NCI-H2171 (cell line): ENCODE results near the gene GAGE13.
"Not testable (repeated sequence)": the region's sequence is repeated elsewhere in the genome, so short reads cannot be mapped to it uniquely, and the experiment has no call there.

Experiments
- DNase-seq: peaks from one replicate; lab custom pipeline; 2025; lab: John Stamatoyannopoulos, UW

Gene GAGE13

DNA sequence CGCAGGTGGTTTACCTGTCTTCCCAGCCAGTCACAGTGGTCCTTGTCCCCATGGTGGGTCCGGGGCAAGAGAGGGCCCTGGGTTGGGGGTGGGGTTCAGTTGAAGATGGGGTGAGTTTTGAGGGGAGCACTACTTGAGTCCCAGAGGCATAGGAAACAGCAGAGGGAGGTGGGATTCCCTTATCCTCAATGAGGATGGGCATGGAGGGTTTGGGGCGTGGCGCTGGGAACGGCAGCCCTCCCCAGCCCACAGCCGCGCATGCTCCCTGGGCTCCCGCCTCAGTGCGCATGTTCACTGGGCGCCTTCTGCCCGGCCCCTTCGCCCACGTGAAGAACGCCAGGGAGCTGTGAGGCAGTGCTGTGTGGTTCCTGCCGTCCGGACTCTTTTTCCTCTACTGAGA lies at the start of gene GAGE13:
Gene GAGE13, plus strand, starts transcription at position 301 of the 400 bp plus-strand sequence. CDS start 1,156 bp downstream, outside the sequence.
- not testable (repeated sequence) for DNase-seq

DNA sequence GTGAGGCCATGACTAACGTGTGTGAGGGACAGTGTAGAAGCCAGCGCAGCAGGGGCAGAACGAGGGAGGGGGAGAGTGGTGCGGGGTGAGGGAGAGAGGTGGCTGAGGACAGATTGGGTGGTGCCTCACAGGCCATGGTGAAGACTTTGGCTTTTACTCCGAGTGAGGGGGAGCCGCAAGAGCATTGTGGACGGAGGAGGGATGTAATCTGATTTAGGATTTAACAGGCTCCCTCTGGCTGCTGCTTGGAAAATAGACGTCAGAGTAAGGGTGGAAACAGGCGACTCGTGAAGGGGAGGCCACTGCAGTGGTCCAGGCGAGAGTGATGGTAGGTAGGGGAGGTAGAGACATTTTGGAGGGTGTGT lies 48.8 kb upstream of the GAGE13 start:
- DNase-seq: no peak

DNA sequence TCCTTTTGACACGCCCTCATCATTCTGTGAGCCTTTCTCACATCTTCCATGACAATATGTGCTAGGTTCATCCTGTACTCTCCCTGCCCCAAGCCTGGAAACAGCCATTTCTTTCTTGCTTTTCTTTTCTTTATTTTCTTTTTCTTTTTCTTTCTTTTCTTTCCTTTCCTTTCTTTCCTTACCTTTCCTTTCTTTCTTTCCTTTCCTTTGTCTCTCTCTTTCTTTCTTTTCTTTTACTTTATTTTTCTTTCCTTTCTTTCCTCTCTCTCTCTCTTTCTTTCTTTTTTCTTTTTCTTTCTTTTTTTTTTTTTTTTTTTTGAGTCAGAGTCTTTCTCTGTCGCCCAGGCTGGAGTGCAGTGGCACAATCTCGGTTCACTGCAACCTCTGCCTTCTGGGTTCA lies 47.2 kb upstream of the GAGE13 start:
- DNase-seq: no peak

GRCh38 chrX:49286136-49286535 lies 45.2 kb upstream of the GAGE13 start:
- no peak for DNase-seq

DNA sequence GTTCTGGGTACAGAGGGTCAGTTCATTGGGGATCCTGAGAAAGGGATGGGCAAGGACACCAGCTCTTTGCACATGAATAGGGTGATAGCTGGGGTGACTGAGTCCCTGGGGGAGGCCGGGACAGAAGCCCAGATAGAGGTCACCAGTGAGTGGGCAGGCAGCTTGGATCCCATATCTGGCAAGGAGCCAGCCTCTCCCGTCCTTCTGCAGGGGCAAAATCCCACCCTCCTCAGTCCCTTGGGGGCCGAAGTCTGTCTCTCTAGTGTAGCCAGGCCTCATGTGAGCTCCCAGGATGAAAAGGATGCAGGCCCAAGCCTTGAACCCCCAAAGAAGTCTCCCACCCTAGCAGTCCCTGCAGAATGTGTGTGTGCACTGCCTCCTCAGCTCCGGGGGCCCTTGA lies 44.8 kb upstream of the GAGE13 start:
- no peak for DNase-seq

DNA sequence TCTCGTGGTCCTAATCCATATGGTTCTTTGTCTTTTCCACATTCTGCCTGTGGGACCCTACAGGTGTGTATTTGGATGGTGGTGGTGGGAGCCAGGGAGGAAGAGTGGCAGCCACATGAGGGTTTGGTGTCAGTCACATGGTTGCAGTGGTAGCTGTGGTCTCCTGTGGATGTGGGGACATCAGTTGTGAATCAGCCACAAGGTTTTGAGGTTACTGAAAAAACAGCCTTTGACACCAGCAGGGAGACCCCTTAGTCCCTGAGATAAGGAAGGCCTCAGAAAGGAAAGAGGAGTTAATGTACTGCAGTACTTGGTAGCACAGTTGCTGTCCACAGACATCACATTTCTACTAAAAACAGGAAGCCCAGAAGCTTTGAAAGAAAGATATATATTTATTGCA lies 43.7 kb upstream of the GAGE13 start:
- DNase-seq: no peak

GRCh38 chrX:49290215-49290614 lies 41.2 kb upstream of the GAGE13 start:
- DNase-seq: no peak

DNA sequence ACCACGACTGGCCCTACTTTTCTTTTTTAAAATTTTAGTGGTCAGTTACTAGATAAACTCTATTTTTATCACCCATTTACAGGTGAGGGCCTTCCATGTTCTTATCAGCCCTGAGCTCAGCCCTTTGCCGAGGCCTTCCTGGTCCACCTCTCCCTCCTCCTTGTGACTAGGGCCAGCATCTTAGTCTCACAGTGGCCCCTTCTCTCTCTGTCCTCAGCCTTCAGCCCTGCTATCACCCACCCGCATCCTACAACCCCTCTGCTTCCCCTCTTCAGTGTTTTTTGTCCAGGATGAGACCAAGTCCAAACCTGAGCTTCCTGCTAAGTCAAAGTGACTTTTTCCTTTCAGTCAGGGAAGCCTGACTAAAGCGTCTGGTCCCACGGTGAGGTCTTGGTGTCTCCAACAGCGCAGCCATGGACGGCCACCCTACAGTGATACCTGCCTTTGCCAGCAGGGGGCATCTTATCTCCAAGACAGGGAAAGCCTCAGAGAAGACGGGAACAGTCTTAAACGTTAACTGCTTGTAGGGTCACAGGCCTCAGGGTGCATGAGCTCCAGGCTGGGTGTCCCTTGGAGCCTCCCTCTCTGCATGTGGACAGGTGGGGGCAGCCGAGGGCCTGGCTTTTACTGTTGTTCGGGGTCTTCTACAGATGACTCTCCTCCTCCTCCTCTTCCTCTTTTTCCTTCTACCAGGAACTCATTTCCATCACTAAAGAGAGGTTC lies 39.6 kb upstream of the GAGE13 start:
- DNase-seq: no peak

- no peak for DNase-seq
These were observed 38.7 kb upstream of the GAGE13 start for GRCh38 chrX:49292400-49293362.

DNA sequence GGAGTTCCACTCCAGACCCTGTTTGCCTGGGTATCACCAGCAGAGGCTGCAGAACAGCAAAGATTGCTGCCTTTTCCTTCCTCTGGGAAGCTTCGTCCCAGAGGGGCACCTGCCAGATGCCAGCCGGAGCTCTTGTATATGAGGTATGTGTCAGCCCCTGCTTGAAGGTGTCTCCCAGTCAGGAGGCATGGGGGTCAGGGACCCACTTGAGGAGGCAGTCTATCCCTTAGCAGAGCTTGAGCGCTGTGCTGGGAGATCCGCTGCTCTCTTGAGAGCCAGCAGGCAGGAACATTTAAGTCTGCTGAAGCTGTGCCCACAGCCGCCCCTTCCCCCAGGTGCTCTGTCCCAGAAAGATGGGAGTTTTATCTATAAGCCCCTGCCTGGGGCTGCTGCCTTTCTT lies 32.1 kb upstream of the GAGE13 start:
- DNase-seq: not testable (repeated sequence)

- no peak for DNase-seq
These were observed 30.7 kb upstream of the GAGE13 start for GRCh38 chrX:49300703-49301102.

DNA sequence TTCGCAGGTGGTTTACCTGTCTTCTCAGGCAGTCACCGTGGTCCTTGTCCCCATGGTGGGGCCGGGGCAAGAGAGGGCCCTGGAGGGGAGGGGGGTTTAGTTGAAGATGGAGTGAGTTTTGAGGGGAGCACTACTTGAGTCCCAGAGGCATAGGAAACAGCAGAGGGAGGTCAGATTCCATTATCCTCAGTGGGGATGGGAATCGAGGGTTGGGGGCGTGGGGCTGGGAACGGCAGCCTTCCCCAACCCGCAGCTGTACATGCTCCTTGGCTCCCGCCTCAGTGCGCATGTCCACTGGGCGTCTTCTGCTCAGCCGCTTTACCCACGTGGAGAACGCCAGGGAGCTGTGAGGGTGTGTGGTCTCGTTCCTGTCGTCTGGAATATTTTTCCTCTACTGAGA lies 28.0 kb upstream of the GAGE13 start, which contains the start of gene GAGE10:
Gene GAGE10, plus strand, starts transcription at position 301 of the 400 bp plus-strand sequence. CDS start 1,214 bp downstream, outside the sequence.
- no peak for DNase-seq

- not testable (repeated sequence) for DNase-seq
These were observed 23.6 kb upstream of the GAGE13 start for GRCh38 chrX:49307775-49308174.

GRCh38 chrX:49308604-49309269 lies 22.6 kb upstream of the GAGE13 start:
- no peak for DNase-seq

DNA sequence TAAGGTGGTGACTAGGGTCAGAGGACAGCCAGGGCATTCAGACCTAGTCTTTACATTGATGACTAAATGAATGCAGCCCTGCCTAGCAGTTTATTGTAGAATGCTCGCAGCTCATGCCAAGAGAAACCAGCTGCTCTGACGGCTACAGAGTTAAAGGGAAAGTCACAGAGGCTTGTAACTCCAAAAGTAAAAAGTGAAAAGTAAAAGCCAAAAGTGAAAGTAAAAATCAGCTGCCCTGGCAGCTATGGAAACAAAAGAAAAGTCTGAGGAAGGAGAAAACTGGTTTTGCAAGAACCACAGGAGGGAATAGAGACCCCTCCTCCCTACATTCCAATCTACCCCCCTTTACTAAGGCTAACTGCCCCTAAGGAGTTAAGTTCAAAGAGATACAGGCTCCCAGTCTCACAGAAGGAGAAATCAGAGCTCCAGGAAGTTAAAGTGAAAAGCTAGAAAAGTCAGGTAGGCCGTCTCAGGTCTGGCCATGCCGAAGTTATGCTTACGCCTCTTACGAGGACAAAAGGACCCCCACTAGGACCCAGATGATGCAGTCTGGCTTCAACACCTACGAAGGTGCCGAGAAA lies 21.9 kb upstream of the GAGE13 start:
- no peak for DNase-seq

GRCh38 chrX:49310371-49310770 lies 21.0 kb upstream of the GAGE13 start:
- DNase-seq: no peak

DNA sequence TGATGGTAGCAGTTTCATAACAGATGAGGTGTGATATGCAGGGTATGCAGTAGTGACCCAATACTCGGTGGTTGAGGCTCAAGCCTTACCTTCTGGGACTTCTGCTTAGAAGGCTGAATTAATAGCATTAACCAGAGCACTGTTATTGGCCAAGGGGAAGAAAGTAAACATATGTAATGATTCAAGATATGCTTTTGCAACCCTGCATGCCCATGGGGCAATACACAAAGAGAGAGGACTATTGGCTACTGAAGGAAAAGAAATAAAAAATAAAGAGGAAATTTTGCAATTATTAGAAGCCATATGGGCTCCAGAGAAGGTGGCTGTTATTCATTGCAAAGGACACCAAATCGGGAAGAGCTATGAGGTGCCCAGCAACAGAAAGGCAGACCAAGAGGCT lies 19.2 kb upstream of the GAGE13 start:
- no peak for DNase-seq

- DNase-seq: no peak
These were observed 15.3 kb upstream of the GAGE13 start for GRCh38 chrX:49316085-49316484.

- DNase-seq: not testable (repeated sequence)
These were observed 9.6 kb upstream of the GAGE13 start, which contains the start of gene GAGE12J for GRCh38 chrX:49321737-49322136. GAGE12J (plus strand) TSS chrX:49322037; CDS start chrX:49323194, 1,157 bp downstream.

DNA sequence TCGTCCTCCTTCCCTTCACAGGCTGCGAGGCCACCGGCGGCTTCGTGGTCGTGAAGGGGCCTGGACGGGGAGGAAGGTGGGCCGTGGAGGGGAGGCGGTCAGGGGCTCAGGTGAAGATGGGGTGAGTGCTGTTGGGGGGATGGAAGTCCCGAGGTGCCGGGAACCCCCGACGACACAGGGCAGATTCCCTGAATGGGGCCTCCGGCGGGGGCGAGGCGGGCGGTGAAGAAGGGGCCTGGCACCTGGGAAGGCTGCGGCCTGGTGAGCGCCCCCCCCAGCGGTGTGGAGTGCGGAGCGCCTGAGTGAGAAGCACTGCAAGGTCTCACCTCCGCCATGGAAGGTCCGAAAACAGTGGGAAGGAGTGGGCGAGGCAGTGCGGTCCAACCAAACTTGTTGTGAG lies 9.1 kb upstream of the GAGE13 start:
- not testable (repeated sequence) for DNase-seq

DNA sequence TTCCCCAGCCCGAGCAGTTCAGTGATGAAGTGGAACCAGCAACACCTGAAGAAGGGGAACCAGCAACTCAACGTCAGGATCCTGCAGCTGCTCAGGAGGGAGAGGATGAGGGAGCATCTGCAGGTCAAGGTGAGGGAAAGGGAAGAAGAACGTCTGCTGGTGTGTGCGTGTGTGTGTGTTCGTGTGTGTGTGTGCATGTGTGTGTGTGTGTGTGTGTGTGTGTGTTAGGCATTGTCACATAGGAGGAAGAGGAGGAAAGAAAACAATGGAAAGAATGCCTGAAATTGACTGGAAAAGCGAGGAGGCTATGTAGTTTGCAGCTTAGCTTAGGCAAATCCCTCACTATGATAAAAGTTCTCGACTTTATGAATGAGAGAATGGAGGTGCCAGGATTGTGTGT lies 7.6 kb upstream of the GAGE13 start:
- not testable (repeated sequence) for DNase-seq

DNA sequence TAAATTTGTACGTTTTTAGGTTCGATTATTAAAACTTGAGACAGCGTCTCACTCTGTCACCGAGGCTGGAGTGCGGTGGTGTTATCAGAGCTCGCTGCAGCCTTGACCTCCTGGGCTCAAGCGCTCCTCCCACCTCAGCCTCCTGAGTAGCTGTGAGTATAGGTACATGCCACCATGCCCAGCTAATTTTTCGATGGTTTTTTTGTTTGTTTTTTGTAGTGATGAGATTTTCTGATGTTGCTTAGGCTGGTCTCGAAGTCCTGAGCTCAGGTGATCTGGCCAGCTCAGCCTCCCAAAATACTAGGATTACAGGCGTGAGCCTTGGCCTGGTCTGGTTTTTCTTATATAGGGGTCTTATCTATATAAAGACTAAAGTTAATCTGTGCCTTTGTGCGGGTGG lies 961 bp upstream of the GAGE13 start:
- DNase-seq: not testable (repeated sequence)
